ENCODE data around the gene TREML4.

TREML4 gene

DNA sequence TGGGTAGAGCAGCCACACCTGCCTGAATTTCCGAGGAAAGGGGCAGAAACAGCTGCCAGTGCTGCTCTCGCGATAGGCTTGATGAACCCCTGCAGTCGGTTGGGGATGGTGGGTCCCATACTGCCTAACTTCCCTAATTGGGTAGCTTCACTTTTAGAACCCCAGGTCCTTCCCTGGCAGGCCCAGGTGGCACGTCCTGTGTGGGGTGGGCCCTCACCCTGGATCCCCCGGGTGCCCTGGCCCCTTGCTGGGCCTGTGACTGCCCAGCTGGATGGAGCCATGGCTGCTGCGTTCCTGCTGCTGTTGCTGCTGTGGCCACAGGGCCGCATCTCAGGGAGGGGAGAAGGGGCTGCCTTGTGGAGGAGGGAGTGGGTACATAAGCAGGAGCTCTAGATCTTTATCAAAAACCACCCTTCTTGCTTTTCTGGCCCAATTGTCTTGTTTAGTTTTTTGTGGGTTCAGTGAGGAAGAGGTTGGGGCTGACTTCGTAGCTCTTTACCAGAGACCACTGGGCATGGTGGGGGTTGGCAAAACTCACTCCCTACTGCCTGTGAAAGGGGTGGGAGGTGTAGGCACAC is 19.2 kb downstream of the TREML4 start:
- H3K9me3 ChIP-seq (ENCODE audit: insufficient read depth, low read depth, low read length), result no peaks in the 10 kb centered on the region
- TF ChIP-seq, protein P1, sequence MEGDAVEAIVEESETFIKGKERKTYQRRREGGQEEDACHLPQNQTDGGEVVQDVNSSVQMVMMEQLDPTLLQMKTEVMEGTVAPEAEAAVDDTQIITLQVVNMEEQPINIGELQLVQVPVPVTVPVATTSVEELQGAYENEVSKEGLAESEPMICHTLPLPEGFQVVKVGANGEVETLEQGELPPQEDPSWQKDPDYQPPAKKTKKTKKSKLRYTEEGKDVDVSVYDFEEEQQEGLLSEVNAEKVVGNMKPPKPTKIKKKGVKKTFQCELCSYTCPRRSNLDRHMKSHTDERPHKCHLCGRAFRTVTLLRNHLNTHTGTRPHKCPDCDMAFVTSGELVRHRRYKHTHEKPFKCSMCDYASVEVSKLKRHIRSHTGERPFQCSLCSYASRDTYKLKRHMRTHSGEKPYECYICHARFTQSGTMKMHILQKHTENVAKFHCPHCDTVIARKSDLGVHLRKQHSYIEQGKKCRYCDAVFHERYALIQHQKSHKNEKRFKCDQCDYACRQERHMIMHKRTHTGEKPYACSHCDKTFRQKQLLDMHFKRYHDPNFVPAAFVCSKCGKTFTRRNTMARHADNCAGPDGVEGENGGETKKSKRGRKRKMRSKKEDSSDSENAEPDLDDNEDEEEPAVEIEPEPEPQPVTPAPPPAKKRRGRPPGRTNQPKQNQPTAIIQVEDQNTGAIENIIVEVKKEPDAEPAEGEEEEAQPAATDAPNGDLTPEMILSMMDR (conservative IDR thresholded peaks at IDR 0.05; ENCODE audit: low read length), result no peak
- no peak for TF ChIP-seq EZH2phosphoT487 (IDR thresholded peaks at IDR 0.05; ENCODE audit: borderline replicate concordance)
- H3F3A ChIP-seq (ENCODE audit: low read depth), result no peaks in the 10 kb centered on the region
- no peak overlapping the region for H3K4me2 ChIP-seq (ENCODE audit: low read depth, low read length, poor library complexity, severe bottlenecking)
- H3K4me1 ChIP-seq (ENCODE audit: insufficient read depth, low read length, poor library complexity, severe bottlenecking), result peaks cover 15% of the 10 kb centered on the region
- no peaks in the 10 kb centered on the region for H3K36me3 ChIP-seq (ENCODE audit: insufficient read depth, low read length)
- no peak overlapping the region for H3K9ac ChIP-seq (ENCODE audit: low read depth, low read length, poor library complexity, severe bottlenecking)
- H2AFZ ChIP-seq (ENCODE audit: low read length), result no peak overlapping the region
- no peak overlapping the region for H3K4me3 ChIP-seq (ENCODE audit: low read length, poor library complexity, severe bottlenecking)
- no peaks in the 10 kb centered on the region for H3K79me2 ChIP-seq (ENCODE audit: insufficient read depth, low read length)
- H4K20me1 ChIP-seq (ENCODE audit: insufficient read depth, low read length, poor library complexity, severe bottlenecking), result no peaks in the 10 kb centered on the region
- H3K27me3 ChIP-seq (ENCODE audit: insufficient read depth, low read length, poor library complexity, severe bottlenecking), result no peaks in the 10 kb centered on the region
- no peaks in the 10 kb centered on the region for H3K9me2 ChIP-seq (replicated peaks; ENCODE audit: low read depth, low read length)

DNA sequence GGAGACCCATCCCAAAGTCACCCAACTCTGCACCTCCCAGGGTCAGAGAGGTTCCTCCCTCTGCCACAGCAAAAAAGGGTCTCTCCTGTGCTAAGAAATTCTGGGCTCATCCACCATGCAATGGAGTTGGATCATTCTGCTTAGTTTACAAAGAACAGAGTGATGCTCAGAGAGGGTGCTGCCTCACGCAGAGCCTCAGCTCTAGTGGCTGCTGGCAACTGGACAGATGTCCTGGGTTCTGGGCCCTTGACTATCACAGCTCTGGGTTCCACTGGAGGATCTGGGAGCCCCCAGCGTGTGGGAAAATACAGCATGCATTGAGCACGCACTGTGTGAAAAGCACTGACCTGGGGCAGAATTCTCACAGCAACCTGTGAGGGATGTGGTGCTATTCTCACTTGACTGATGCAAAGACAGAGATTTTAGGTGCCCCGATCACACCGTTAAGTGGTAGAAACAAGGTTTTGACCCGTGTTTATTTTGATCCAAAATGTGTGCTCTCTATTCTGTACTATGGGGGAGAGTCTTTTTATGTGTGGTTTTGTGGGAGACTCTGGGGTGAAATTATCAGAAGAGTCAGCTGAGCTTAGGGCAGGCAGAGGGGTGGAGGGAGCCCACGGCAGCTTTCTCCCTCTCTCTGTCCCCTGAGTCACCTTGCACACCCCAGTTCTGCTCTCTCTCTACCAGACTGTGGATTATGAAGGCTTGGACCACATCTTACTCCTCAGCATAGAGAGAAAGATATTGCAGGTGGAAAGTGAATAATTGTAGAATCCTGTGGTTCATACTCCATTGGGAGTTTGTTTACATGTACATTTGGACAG is 19.9 kb downstream of the TREML4 start:
- Histone ChIP-seq H2AFZ (ENCODE audit: low read length) (no peak overlapping the region), H3K27me3 (ENCODE audit: insufficient read depth, low read length, poor library complexity, severe bottlenecking) (no peaks in the 10 kb centered on the region), H3K9me3 (ENCODE audit: insufficient read depth, low read depth, low read length) (no peaks in the 10 kb centered on the region), H3K9ac (ENCODE audit: low read depth, low read length, poor library complexity, severe bottlenecking) (no peak overlapping the region), H3K4me1 (ENCODE audit: insufficient read depth, low read length, poor library complexity, severe bottlenecking) (peaks cover 15% of the 10 kb centered on the region), H3K4me2 (ENCODE audit: low read depth, low read length, poor library complexity, severe bottlenecking) (no peak overlapping the region), H3F3A (ENCODE audit: low read depth) (no peaks in the 10 kb centered on the region), H3K4me3 (ENCODE audit: low read length, poor library complexity, severe bottlenecking) (no peak overlapping the region), H3K9me2 (replicated peaks; ENCODE audit: low read depth, low read length) (no peaks in the 10 kb centered on the region), H3K36me3 (ENCODE audit: insufficient read depth, low read length) (no peaks in the 10 kb centered on the region), H3K79me2 (ENCODE audit: insufficient read depth, low read length) (no peaks in the 10 kb centered on the region), H4K20me1 (ENCODE audit: insufficient read depth, low read length, poor library complexity, severe bottlenecking) (no peaks in the 10 kb centered on the region)
- no peak for TF ChIP-seq EZH2phosphoT487 (IDR thresholded peaks at IDR 0.05; ENCODE audit: borderline replicate concordance)
- TF ChIP-seq, protein P1 (conservative IDR thresholded peaks at IDR 0.05; ENCODE audit: low read length), result no peak

DNA sequence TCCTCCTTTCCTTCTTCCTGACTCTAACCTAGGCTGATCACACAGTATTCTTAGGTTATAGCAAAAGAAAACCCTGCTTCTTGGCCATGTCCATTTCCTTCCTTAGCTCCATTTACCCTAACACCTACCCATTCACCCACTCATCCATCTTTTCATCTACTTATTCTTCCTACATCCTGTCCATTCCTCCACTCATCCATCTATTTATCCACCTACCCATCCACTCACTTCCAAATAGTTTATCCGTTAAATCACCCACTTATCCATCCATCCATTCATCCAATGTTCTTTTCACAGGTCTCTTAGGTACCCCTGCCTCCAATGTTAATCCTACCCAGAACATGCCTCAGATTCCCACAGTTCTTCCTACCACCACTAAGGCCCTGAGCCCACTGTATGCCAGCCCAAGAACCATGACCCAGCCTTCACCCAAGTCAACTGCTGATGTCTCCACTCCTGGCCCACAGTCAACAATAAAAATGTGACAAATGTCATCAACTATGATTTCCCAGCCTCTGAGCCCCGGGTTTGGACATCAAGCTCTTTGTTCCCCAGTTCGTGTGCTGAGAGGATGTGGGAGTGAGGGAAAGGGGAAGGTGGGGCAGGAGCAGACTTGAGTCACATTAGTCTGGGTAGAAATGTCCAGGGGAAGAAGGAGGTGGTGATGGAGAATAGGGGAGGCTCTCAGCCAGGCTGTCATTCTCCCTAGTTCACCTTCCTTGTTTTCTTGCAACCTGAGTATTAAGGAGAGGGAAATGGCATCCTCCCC is 24.4 kb downstream of the TREML4 start:
- H3K27me3 ChIP-seq (ENCODE audit: insufficient read depth, low read length, poor library complexity, severe bottlenecking), result no peaks in the 10 kb centered on the region
- no peak for TF ChIP-seq EZH2phosphoT487 (IDR thresholded peaks at IDR 0.05; ENCODE audit: borderline replicate concordance)
- TF ChIP-seq, protein P1 (conservative IDR thresholded peaks at IDR 0.05; ENCODE audit: low read length), result no peak
- H3K4me1 ChIP-seq (ENCODE audit: insufficient read depth, low read length, poor library complexity, severe bottlenecking), result peaks cover 32% of the 10 kb centered on the region
- H3K36me3 ChIP-seq (ENCODE audit: insufficient read depth, low read length), result no peaks in the 10 kb centered on the region
- H3K79me2 ChIP-seq (ENCODE audit: insufficient read depth, low read length), result no peaks in the 10 kb centered on the region
- no peak overlapping the region for H3K9ac ChIP-seq (ENCODE audit: low read depth, low read length, poor library complexity, severe bottlenecking)
- no peaks in the 10 kb centered on the region for H4K20me1 ChIP-seq (ENCODE audit: insufficient read depth, low read length, poor library complexity, severe bottlenecking)
- H3K4me3 ChIP-seq (ENCODE audit: low read length, poor library complexity, severe bottlenecking), result no peak overlapping the region
- no peaks in the 10 kb centered on the region for H3K9me2 ChIP-seq (replicated peaks; ENCODE audit: low read depth, low read length)
- H3K9me3 ChIP-seq (ENCODE audit: insufficient read depth, low read depth, low read length), result no peaks in the 10 kb centered on the region
- H2AFZ ChIP-seq (ENCODE audit: low read length), result no peak overlapping the region
- no peak overlapping the region for H3K4me2 ChIP-seq (ENCODE audit: low read depth, low read length, poor library complexity, severe bottlenecking)
- no peaks in the 10 kb centered on the region for H3F3A ChIP-seq (ENCODE audit: low read depth)
